CD4-positive, alpha-beta T cell (primary cell): Measurements from ENCODE around the gene PHKA2. TPM values are rescaled to one million over a fixed set of nuclear protein-coding genes. Genes with fewer than 3 reads are reported as not detected.

ENCODE experiments used
- ATAC-seq: fragments of 200-7000 bp; cut with Tn5 transposase; one replicate; pipeline ENCODE4 v1.10.0; 2022; ENCODE audit warnings: mild to moderate bottlenecking; ENCODE audit not compliant: poor library complexity
- CTCF ChIA-PET: fragments of 350-600 bp; sonication (Branson Sonifier 250); formaldehyde crosslinking; loops from one replicate; lab custom pipeline; 2021; ENCODE audit warnings: antibody characterized with exemption, inconsistent platforms; lab: Charles Lee
- POLR2A ChIA-PET: fragments of 350-600 bp; sonication (Branson Sonifier 250); formaldehyde crosslinking; loops from one replicate; lab custom pipeline; 2021; ENCODE audit warnings: antibody characterized with exemption, inconsistent platforms; lab: Charles Lee
- DNase-seq, 14 experiments: peaks; one replicate each; pipeline ENCODE4 v3.0.0-alpha.2; 2013 to 2020; ENCODE audit warnings: mixed read lengths in 2 of 14
- H3K27ac ChIP-seq, 2 donors: one replicate each; pipeline versions ENCODE4 v1.5.1 to v1.7.0; 2013; ENCODE audit warnings: low read length in 2 of 2, low read depth in 1 of 2, mild to moderate bottlenecking in 1 of 2
- H3K27me3 ChIP-seq, 2 experiments: 1 replicate in 1 of 2; 2 replicates in 1 of 2; pipeline versions ENCODE4 v1.6.1 to v1.7.0; 2013; ENCODE audit warnings: low read length in 2 of 2, control low read depth in 1 of 2, mild to moderate bottlenecking in 1 of 2, moderate library complexity in 1 of 2; ENCODE audit not compliant: insufficient read depth in 2 of 2, control insufficient read depth in 1 of 2
- H3K36me3 ChIP-seq: one replicate; pipeline ENCODE4 v1.6.1; 2013; ENCODE audit warnings: low read length, control low read depth; ENCODE audit not compliant: insufficient read depth
- H3K4me1 ChIP-seq: one replicate; pipeline ENCODE4 v1.6.1; 2013; ENCODE audit warnings: low read length, control low read depth; ENCODE audit not compliant: insufficient read depth
- H3K4me3 ChIP-seq: one replicate; pipeline ENCODE4 v1.5.1; 2013; ENCODE audit warnings: mild to moderate bottlenecking, low read length, moderate library complexity
- H3K9me3 ChIP-seq, 2 experiments: 1 replicate in 1 of 2; 2 replicates in 1 of 2; pipeline versions ENCODE4 v1.6.1 to v1.7.0; 2013; ENCODE audit warnings: low read length in 2 of 2, mild to moderate bottlenecking in 2 of 2, control low read depth in 1 of 2, moderate library complexity in 1 of 2; ENCODE audit not compliant: control insufficient read depth in 1 of 2, insufficient read depth in 1 of 2
- H3K27ac Mint-ChIP-seq: one replicate; pipeline ENCODE4 v1.8.0; 2020; ENCODE audit warnings: mixed read lengths
- H3K27me3 Mint-ChIP-seq: one replicate; pipeline ENCODE4 v1.8.0; 2021; ENCODE audit warnings: mixed read lengths
- H3K36me3 Mint-ChIP-seq: one replicate; pipeline ENCODE4 v1.8.0; 2021; ENCODE audit warnings: low read depth, mixed read lengths
- H3K4me1 Mint-ChIP-seq: one replicate; pipeline ENCODE4 v1.8.0; 2021; ENCODE audit warnings: low read depth, mixed read lengths
- H3K4me3 Mint-ChIP-seq: one replicate; pipeline ENCODE4 v1.8.0; 2020; ENCODE audit warnings: mild to moderate bottlenecking, mixed read lengths
- H3K9me3 Mint-ChIP-seq: one replicate; pipeline ENCODE4 v1.8.0; 2020; ENCODE audit warnings: mixed read lengths
- intact Hi-C, 2 experiments: fragments of 100-400 bp; cut with DNase I in 1 of 2; cut with micrococcal nuclease in 1 of 2; formaldehyde crosslinking; loops; one replicate each; pipeline versions ENCODE4 v1.15.1 to v1.9.0; 2023 to 2025; cut with DNase I, micrococcal nuclease
- total RNA-seq, 174 experiments: library from RNA in 2 of 174; stranded (reverse) in 2 of 174; gene quantifications; one replicate each; pipeline ENCODE4 v1.2.3 and lab custom pipeline; 2021 to 2026
- TF ChIP-seq, protein P1 (sequence below): fragments of 200-600 bp; IDR thresholded peaks from one replicate; pipeline ENCODE4 v1.8.0; 2022; ENCODE audit warnings: antibody characterized with exemption, mild to moderate bottlenecking

PHKA2 gene
- total RNA-seq, 2 experiments from 2014 or later: 28.5 to 31.4 TPM

DNA sequence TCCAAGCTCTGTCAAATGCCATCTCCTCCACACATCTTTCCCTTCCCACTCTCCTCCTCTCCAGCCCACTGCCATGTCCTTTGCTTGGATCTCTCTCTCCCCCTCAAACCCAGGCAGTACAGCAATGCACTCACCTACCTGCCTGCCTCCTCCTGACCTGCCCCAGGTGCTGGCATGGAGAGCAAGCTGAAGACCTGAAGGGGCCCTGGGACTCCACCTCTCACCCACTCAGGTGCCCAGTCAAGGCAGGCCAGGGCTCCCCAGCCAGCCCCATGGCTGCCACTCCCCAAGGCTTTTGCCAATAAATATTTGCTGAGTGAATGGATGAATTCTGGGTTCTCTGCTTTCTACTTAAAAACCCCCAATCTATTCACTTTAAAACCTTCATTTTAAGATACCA lies 12.6 kb upstream of the PHKA2 start:
- no peaks in the 10 kb centered on the region for H3K9me3 ChIP-seq
- H3K27ac ChIP-seq: no peak overlapping the region
- Mint-ChIP-seq H3K36me3 (no peaks in the 10 kb centered on the region), H3K4me1 (no peaks in the 10 kb centered on the region), H3K4me3 (no peak overlapping the region), H3K9me3 (no peaks in the 10 kb centered on the region), H3K27ac (no peak overlapping the region), H3K27me3 (no peaks in the 10 kb centered on the region)
- no peaks in the 10 kb centered on the region for H3K4me1 ChIP-seq
- H3K4me3 ChIP-seq: no peak overlapping the region
- no peaks in the 10 kb centered on the region for H3K36me3 ChIP-seq
- DNase-seq: no peak
- ChIA-PET POLR2A (no interaction called here), CTCF (no interaction called here)
- no peaks in the 10 kb centered on the region for H3K27me3 ChIP-seq
- no peak for ATAC-seq
- intact Hi-C loops: no loop called here
- TF ChIP-seq, protein P1, sequence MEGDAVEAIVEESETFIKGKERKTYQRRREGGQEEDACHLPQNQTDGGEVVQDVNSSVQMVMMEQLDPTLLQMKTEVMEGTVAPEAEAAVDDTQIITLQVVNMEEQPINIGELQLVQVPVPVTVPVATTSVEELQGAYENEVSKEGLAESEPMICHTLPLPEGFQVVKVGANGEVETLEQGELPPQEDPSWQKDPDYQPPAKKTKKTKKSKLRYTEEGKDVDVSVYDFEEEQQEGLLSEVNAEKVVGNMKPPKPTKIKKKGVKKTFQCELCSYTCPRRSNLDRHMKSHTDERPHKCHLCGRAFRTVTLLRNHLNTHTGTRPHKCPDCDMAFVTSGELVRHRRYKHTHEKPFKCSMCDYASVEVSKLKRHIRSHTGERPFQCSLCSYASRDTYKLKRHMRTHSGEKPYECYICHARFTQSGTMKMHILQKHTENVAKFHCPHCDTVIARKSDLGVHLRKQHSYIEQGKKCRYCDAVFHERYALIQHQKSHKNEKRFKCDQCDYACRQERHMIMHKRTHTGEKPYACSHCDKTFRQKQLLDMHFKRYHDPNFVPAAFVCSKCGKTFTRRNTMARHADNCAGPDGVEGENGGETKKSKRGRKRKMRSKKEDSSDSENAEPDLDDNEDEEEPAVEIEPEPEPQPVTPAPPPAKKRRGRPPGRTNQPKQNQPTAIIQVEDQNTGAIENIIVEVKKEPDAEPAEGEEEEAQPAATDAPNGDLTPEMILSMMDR: no peak

DNA sequence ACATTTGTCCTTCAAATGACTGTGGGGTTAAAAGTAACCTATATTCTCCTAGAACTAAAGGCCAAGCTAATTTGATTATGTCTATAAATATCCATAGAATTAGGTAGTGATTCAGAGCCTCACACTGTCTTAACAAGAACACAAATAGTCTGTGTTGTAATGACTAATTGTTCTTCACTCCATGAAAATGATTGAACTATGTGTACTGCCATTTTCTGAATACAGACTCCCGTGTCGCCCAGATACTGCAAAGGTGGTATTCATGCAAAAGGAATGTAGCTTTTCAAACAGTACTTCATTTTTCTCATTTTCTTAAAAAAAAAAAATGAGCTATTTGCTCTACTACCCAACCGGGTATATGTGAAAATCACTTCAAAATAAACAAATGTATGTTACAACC lies 11.3 kb upstream of the PHKA2 start:
- Mint-ChIP-seq H3K4me3 (no peak overlapping the region), H3K4me1 (no peaks in the 10 kb centered on the region), H3K27me3 (no peaks in the 10 kb centered on the region), H3K36me3 (no peaks in the 10 kb centered on the region), H3K27ac (no peak overlapping the region), H3K9me3 (no peaks in the 10 kb centered on the region)
- H3K9me3 ChIP-seq: no peaks in the 10 kb centered on the region
- H3K4me1 ChIP-seq: no peaks in the 10 kb centered on the region
- no peak for DNase-seq
- POLR2A ChIA-PET: no interaction called here
- H3K36me3 ChIP-seq: no peaks in the 10 kb centered on the region
- ATAC-seq: no peak
- H3K27ac ChIP-seq: no peak overlapping the region
- H3K4me3 ChIP-seq: no peak overlapping the region
- CTCF ChIA-PET: no interaction called here
- TF ChIP-seq, protein P1: no peak
- H3K27me3 ChIP-seq: no peaks in the 10 kb centered on the region
- intact Hi-C loops: no loop called here

DNA sequence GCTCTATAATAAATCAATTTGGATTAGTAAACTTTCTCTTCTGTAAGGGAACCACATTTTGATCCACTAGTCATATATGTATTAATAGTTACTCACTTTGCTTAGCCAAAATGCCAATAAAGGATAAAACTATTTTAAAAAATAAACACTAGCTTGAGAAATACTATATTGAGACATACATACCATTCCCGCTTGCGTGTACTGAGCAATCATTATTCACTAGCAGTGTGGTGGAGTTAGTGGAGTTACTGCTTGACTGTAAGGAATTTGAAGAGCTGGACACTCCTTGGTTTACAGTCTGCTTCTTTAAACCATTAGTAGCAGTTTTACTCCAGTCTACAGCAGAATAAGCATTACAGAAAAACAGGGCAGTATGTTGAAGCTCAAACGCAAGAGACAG lies 10.8 kb upstream of the PHKA2 start:
- Mint-ChIP-seq H3K27ac (no peak overlapping the region), H3K27me3 (no peaks in the 10 kb centered on the region), H3K4me1 (no peaks in the 10 kb centered on the region), H3K36me3 (no peaks in the 10 kb centered on the region), H3K4me3 (no peak overlapping the region), H3K9me3 (no peaks in the 10 kb centered on the region)
- TF ChIP-seq, protein P1: no peak
- no peak overlapping the region for H3K4me3 ChIP-seq
- no peak overlapping the region for H3K27ac ChIP-seq
- no peaks in the 10 kb centered on the region for H3K4me1 ChIP-seq
- H3K9me3 ChIP-seq: no peaks in the 10 kb centered on the region
- ATAC-seq: no peak
- intact Hi-C loops: no loop called here
- ChIA-PET CTCF (no interaction called here), POLR2A (no interaction called here)
- no peaks in the 10 kb centered on the region for H3K36me3 ChIP-seq
- H3K27me3 ChIP-seq: no peaks in the 10 kb centered on the region
- no peak for DNase-seq
